IMR-90 (cell line): Measurements from ENCODE around the gene STKLD1. TPM values are rescaled to one million over a fixed set of nuclear protein-coding genes. Genes with fewer than 3 reads are reported as not detected.

ENCODE experiments used
- ATAC-seq: fragments of 200-7000 bp; cut with Tn5 transposase; 2 replicates; pipeline ENCODE4 v1.9.1; 2020; ENCODE audit warnings: low read depth, mild to moderate bottlenecking, moderate library complexity
- BruUV-seq: library from RNA; stranded (reverse); fragments of 400-500 nt; replicated peaks from 2 replicates; lab custom pipeline; 2021; lab: Mats Ljungman, UMichigan
- CTCF ChIA-PET: fragments of 300-600 bp; formaldehyde crosslinking; extraction: SDS; loops from one replicate; lab custom pipeline; 2021; ENCODE audit warnings: antibody characterized with exemption; lab: Yijun Ruan, JAX
- POLR2A ChIA-PET: fragments of 300-600 bp; sonication (Branson Sonifier 250); formaldehyde crosslinking; loops from one replicate; lab custom pipeline; 2022; ENCODE audit warnings: antibody characterized with exemption; ENCODE audit not compliant: unreplicated experiment; lab: Charles Lee
- DNase-seq: peaks from one replicate; pipeline ENCODE4 v3.0.0; 2013
- H2AFZ ChIP-seq: replicated peaks from 2 replicates; pipeline ENCODE3; 2013; ENCODE audit warnings: low read length, mild to moderate bottlenecking; ENCODE audit not compliant: poor library complexity
- H2AK5ac ChIP-seq: 2 replicates; pipeline ENCODE4 v1.6.1; 2013; ENCODE audit warnings: low read depth, low read length, inconsistent platforms
- H2AK9ac ChIP-seq: replicated peaks from 2 replicates; pipeline ENCODE3; 2013; ENCODE audit warnings: mild to moderate bottlenecking, low read depth, low read length, moderate library complexity; ENCODE audit not compliant: poor library complexity
- H2BK120ac ChIP-seq: 2 replicates; pipeline ENCODE4 v1.6.1; 2013; ENCODE audit warnings: low read depth, low read length, inconsistent platforms
- H2BK15ac ChIP-seq: 3 replicates; pipeline ENCODE4 v1.6.1; 2013; ENCODE audit warnings: low read depth, low read length, inconsistent platforms
- H2BK20ac ChIP-seq: 2 replicates; pipeline ENCODE4 v1.6.1; 2013; ENCODE audit warnings: low read depth, mild to moderate bottlenecking, inconsistent platforms, low read length, moderate library complexity
- H2BK5ac ChIP-seq: 2 replicates; pipeline ENCODE4 v1.6.1; 2013; ENCODE audit warnings: mild to moderate bottlenecking, low read depth, low read length, inconsistent platforms; ENCODE audit not compliant: poor library complexity, severe bottlenecking
- H3K14ac ChIP-seq: replicated peaks from 2 replicates; pipeline ENCODE4 v1.6.1; 2013; ENCODE audit warnings: low read depth, low read length, inconsistent platforms
- H3K18ac ChIP-seq: 2 replicates; pipeline ENCODE4 v1.6.1; 2013; ENCODE audit warnings: low read depth, low read length, control low read depth
- H3K23ac ChIP-seq: 2 replicates; pipeline ENCODE4 v1.6.1; 2013; ENCODE audit warnings: low read depth, low read length, inconsistent platforms
- H3K27ac ChIP-seq: 2 replicates; pipeline ENCODE4 v1.5.1; 2013; ENCODE audit warnings: mild to moderate bottlenecking, control low read depth, low read length; ENCODE audit not compliant: insufficient read depth
- H3K27me3 ChIP-seq: 2 replicates; pipeline ENCODE4 v1.6.1; 2013; ENCODE audit warnings: low read length; ENCODE audit not compliant: control insufficient read depth, insufficient read depth
- H3K36me3 ChIP-seq: 2 replicates; pipeline ENCODE4 v1.6.1; 2013; ENCODE audit warnings: low read length, mixed read lengths; ENCODE audit not compliant: control insufficient read depth, insufficient read depth
- H3K4ac ChIP-seq: 2 replicates; pipeline ENCODE4 v1.6.1; 2013; ENCODE audit warnings: low read depth, low read length, inconsistent platforms
- H3K4me1 ChIP-seq: 2 replicates; pipeline ENCODE4 v1.6.1; 2013; ENCODE audit warnings: low read length, mixed read lengths; ENCODE audit not compliant: control insufficient read depth, insufficient read depth
- H3K4me2 ChIP-seq: 2 replicates; pipeline ENCODE4 v1.6.1; 2013; ENCODE audit warnings: low read depth, mild to moderate bottlenecking, control low read depth, low read length, moderate library complexity
- H3K4me3 ChIP-seq: 2 replicates; pipeline ENCODE4 v1.5.1; 2013; ENCODE audit warnings: low read depth, mild to moderate bottlenecking, control low read depth, low read length, moderate library complexity; ENCODE audit not compliant: insufficient read depth
- H3K56ac ChIP-seq: 2 replicates; pipeline ENCODE4 v1.6.1; 2013; ENCODE audit warnings: low read length, inconsistent platforms; ENCODE audit not compliant: insufficient read depth; ENCODE audit errors: extremely low read depth
- H3K79me1 ChIP-seq, 2 experiments: 2 replicates each; pipeline ENCODE4 v1.6.1; 2013; ENCODE audit warnings: low read length in 2 of 2, inconsistent platforms in 1 of 2, low read depth in 1 of 2
- H3K9ac ChIP-seq: 2 replicates; pipeline ENCODE4 v1.6.1; 2013; ENCODE audit warnings: low read depth, low read length, control low read depth
- H3K9me1 ChIP-seq: 2 replicates; pipeline ENCODE4 v1.6.1; 2013; ENCODE audit warnings: low read length, inconsistent platforms; ENCODE audit not compliant: insufficient read depth
- H3K9me3 ChIP-seq: 2 replicates; pipeline ENCODE4 v1.6.1; 2013; ENCODE audit warnings: low read length; ENCODE audit not compliant: control insufficient read depth, insufficient read depth
- H4K20me1 ChIP-seq: 2 replicates; pipeline ENCODE4 v1.6.1; 2013; ENCODE audit warnings: low read length, inconsistent platforms; ENCODE audit not compliant: insufficient read depth
- H4K5ac ChIP-seq: 2 replicates; pipeline ENCODE4 v1.6.1; 2013; ENCODE audit warnings: mild to moderate bottlenecking, low read depth, low read length, control low read depth
- H4K8ac ChIP-seq, 2 experiments: 2 replicates each; pipeline ENCODE4 v1.6.1; 2013; ENCODE audit warnings: low read depth in 2 of 2, low read length in 2 of 2, control low read depth in 1 of 2, inconsistent platforms in 1 of 2
- H4K91ac ChIP-seq: 2 replicates; pipeline ENCODE4 v1.6.1; 2013; ENCODE audit warnings: low read depth, low read length, inconsistent platforms; ENCODE audit not compliant: insufficient read depth
- POLR2A ChIP-seq: IDR thresholded peaks from 2 replicates; pipeline ENCODE4 v1.6.1; 2012; ENCODE audit warnings: mild to moderate bottlenecking, low read depth, low read length
- RCOR1 ChIP-seq: IDR thresholded peaks from 2 replicates; pipeline ENCODE4 v1.6.1; 2012; ENCODE audit warnings: mild to moderate bottlenecking, low read length, improper control_type of control experiment; ENCODE audit not compliant: insufficient replicate concordance
- WGBS, 2 experiments: methylation state at CpG; one replicate each; pipeline versions ENCODE4 v1.1.5 to v1.1.7; 2013; ENCODE audit warnings: missing lambda C conversion rate in 2 of 2; ENCODE audit not compliant: insufficient read length in 1 of 2; ENCODE audit errors: extremely low coverage in 2 of 2; 5-methylcytosine and 5-hydroxymethylcytosine counted together
- dilution Hi-C: fragments of 300-500 bp; cut with HindIII; formaldehyde crosslinking; loops from one replicate; pipeline ENCODE4 v1.14.3; 2018; ENCODE audit warnings: low sequenced_read_pairs; ENCODE audit not compliant: unreplicated experiment
- in situ Hi-C: fragments of 300-500 bp; cut with MboI; formaldehyde crosslinking; loops from 3 replicates; pipeline ENCODE4 v1.14.3; 2019; ENCODE audit warnings: low sequenced_read_pairs, inconsistent platforms, mixed read lengths
- intact Hi-C: fragments of 100-400 bp; cut with micrococcal nuclease; formaldehyde crosslinking; loops from 2 replicates; pipeline ENCODE4 v1.10.0; 2022
- polyA plus RNA-seq, 3 experiments: library from polyadenylated mRNA; depleted of rRNA; stranded (reverse); fragments of >200 nt; gene quantifications; 2 replicates each; pipeline ENCODE4 v1.2.3, GENCODE V29; 2012; ENCODE audit warnings: low replicate concordance in 1 of 3
- total RNA-seq: library from RNA; depleted of rRNA; stranded (reverse); fragments of >200 nt; gene quantifications from 2 replicates; pipeline ENCODE4 v1.2.3, GENCODE V29; 2012

The STKLD1 gene
- total and polyA plus RNA-seq, 2 of the 4 experiments (the other 2 are of a cell fraction) = 0.54 to 0.65 TPM

- Histone ChIP-seq H3K9ac (no peak overlapping the region), H3K27me3 (peaks cover 15% of the 10 kb centered on the region), H4K20me1 (no peaks in the 10 kb centered on the region; the same call in 1 of the 2 replicates), H3K4me2 (no peak overlapping the region), H2AK5ac (no peak overlapping the region), H3K9me3 (no peaks in the 10 kb centered on the region), H2BK120ac (no peak overlapping the region), H2AFZ (no peak overlapping the region), H3K79me1 (no peaks in the 10 kb centered on the region), H3K14ac (no peak overlapping the region), H2AK9ac (no peak overlapping the region), H3K36me3 (no peaks in the 10 kb centered on the region), H2BK20ac (no peak overlapping the region), H3K4ac (no peak overlapping the region), H3K4me1 (no peaks in the 10 kb centered on the region), H4K91ac (no peak overlapping the region), H3K56ac (no peak overlapping the region), H2BK5ac (no peak overlapping the region), H3K9me1 (no peaks in the 10 kb centered on the region), H3K23ac (no peak overlapping the region), H4K5ac (no peak overlapping the region), H4K8ac (no peak overlapping the region), H3K4me3 (no peak overlapping the region), H3K18ac (no peak overlapping the region), H3K27ac (no peak overlapping the region), H2BK15ac (no peak overlapping the region)
- peak; percentile 44 for ATAC-seq
- peak; percentile 46 for DNase-seq
- TF ChIP-seq POLR2A (no peak), RCOR1 (peak; percentile 97)
- in situ Hi-C loops = no loop called here
- BruUV-seq = no TSS peak
- intact Hi-C loops = no loop called here
- ChIA-PET CTCF (no interaction called here), POLR2A (no interaction called here)
- no CpG with 5 or more reads among the region's 8 CpGs for WGBS, 2 experiments
- dilution Hi-C loops = no loop called here
Measured at GRCh38 chr9:133443982-133444381, 67.8 kb downstream of the STKLD1 start.
